ENCODE data around the gene CHD5. TPM values are rescaled to one million over a fixed set of nuclear protein-coding genes. Genes with fewer than 3 reads are reported as not detected.

Gene CHD5
- polyA plus RNA-seq, 4 donors, result 0.28 to 1.8 (median 0.67) TPM; not detected in 1

DNA sequence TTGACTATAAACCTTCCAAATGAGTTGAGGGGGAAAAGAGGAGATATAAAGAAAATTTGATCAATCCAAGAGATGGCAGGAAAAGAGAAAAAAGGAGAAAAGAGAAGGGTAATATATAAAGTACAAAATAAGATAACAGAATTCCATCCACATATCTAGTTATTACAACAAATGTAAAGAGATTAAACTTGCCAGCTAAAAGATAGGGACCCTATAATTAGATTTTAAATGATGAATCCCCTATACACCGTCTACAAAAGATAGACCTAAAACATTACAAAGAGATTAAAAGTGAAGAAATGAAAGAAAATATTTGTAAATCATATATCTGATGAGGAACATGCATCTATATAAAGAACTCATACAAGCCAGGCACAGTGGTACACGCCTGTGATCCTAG lies 63.1 kb downstream of the CHD5 start:
- 86 to 90% (median 86%) methylated on average over 2 of the region's 2 CpGs for WGBS, 3 donors
- no peak overlapping the region for H3K27ac ChIP-seq (ENCODE audit: low read depth in 1 of 3, low read length in 2 of 3)
- H3K9me3 ChIP-seq (ENCODE audit: control insufficient read depth in 2 of 2, insufficient read depth in 1 of 2, low read depth in 1 of 2, low read length in 1 of 2), result no peaks in the 10 kb centered on the region
- H3K4me1 ChIP-seq (ENCODE audit: control insufficient read depth in 3 of 3, insufficient read depth in 2 of 3, low read depth in 1 of 3, low read length in 2 of 3), result no peaks in the 10 kb centered on the region
- no peak for DNase-seq
- no peak overlapping the region for H3K4me3 ChIP-seq (ENCODE audit: low read depth in 1 of 3, low read length in 3 of 3)
- H3K36me3 ChIP-seq (ENCODE audit: control insufficient read depth in 3 of 3, insufficient read depth in 2 of 3, low read depth in 1 of 3, low read length in 3 of 3), result no peaks in the 10 kb centered on the region
- H3K27me3 ChIP-seq (ENCODE audit: control insufficient read depth in 3 of 3, insufficient read depth in 3 of 3, low read length in 3 of 3), result peaks cover 0 to 4% (median 0%) of the 10 kb centered on the region in 3 donors
- FAIRE-seq, result no peak

DNA sequence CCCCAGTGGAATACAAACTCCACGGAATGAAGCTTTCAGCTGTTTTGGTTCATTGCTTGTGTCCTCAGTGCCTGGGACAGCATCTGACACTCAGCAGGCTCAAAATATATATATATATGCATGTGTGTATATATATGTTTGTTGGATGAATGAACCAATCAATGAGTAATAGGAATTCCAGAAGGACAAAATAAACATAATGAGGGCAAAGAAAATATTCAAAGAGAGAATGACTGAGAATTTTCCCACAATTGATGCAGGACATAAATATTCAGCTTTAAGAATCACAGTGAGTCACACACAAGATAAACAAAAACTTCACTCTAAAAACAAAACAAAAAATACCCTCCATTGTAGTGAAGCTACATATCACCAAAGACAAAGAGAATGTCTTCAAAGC lies 64.0 kb downstream of the CHD5 start:
- no peak overlapping the region for H3K4me3 ChIP-seq (ENCODE audit: low read depth in 1 of 3, low read length in 3 of 3)
- WGBS, 3 donors, result 54 to 76% (median 69%) methylated on average over 1 of the region's 1 CpG
- FAIRE-seq (no peak), DNase-seq (no peak)
- peaks cover 0 to 4% (median 0%) of the 10 kb centered on the region in 3 donors for H3K27me3 ChIP-seq (ENCODE audit: control insufficient read depth in 3 of 3, insufficient read depth in 3 of 3, low read length in 3 of 3)
- no peaks in the 10 kb centered on the region for H3K4me1 ChIP-seq (ENCODE audit: control insufficient read depth in 3 of 3, insufficient read depth in 2 of 3, low read depth in 1 of 3, low read length in 2 of 3)
- no peaks in the 10 kb centered on the region for H3K9me3 ChIP-seq (ENCODE audit: control insufficient read depth in 2 of 2, insufficient read depth in 1 of 2, low read depth in 1 of 2, low read length in 1 of 2)
- H3K27ac ChIP-seq (ENCODE audit: low read depth in 1 of 3, low read length in 2 of 3), result no peak overlapping the region
- no peaks in the 10 kb centered on the region for H3K36me3 ChIP-seq (ENCODE audit: control insufficient read depth in 3 of 3, insufficient read depth in 2 of 3, low read depth in 1 of 3, low read length in 3 of 3)

DNA sequence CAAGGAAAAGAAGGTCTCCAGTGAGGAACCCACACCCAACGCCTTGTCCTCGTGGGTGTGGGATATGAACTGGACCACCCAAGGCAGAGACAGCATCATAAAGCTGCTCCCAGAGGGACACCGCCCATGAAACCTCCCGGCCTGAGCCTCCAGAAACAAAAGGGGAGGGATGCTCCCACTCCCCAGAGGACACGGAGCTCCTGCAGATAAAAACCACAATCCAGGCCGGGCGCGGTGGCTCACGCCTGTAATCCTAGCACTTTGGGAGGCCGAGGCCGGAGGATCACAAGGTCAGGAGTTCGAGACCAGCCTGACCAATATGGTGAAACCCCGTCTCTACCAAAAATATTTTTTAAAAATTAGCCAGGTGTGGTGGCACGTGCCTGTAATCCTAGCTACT lies 66.4 kb downstream of the CHD5 start:
- DNase-seq, result no peak
- Histone ChIP-seq H3K36me3 (ENCODE audit: control insufficient read depth in 3 of 3, insufficient read depth in 2 of 3, low read depth in 1 of 3, low read length in 3 of 3) (no peaks in the 10 kb centered on the region), H3K9me3 (ENCODE audit: control insufficient read depth in 2 of 2, insufficient read depth in 1 of 2, low read depth in 1 of 2, low read length in 1 of 2) (no peaks in the 10 kb centered on the region), H3K27me3 (ENCODE audit: control insufficient read depth in 3 of 3, insufficient read depth in 3 of 3, low read length in 3 of 3) (peaks cover 0 to 4% (median 0%) of the 10 kb centered on the region in 3 donors), H3K4me3 (ENCODE audit: low read depth in 1 of 3, low read length in 3 of 3) (no peak overlapping the region), H3K27ac (ENCODE audit: low read depth in 1 of 3, low read length in 2 of 3) (no peak overlapping the region), H3K4me1 (ENCODE audit: control insufficient read depth in 3 of 3, insufficient read depth in 2 of 3, low read depth in 1 of 3, low read length in 2 of 3) (no peaks in the 10 kb centered on the region)
- 81 to 87% (median 84%) methylated on average over 14 of the region's 14 CpGs for WGBS, 3 donors
- no peak for FAIRE-seq

DNA sequence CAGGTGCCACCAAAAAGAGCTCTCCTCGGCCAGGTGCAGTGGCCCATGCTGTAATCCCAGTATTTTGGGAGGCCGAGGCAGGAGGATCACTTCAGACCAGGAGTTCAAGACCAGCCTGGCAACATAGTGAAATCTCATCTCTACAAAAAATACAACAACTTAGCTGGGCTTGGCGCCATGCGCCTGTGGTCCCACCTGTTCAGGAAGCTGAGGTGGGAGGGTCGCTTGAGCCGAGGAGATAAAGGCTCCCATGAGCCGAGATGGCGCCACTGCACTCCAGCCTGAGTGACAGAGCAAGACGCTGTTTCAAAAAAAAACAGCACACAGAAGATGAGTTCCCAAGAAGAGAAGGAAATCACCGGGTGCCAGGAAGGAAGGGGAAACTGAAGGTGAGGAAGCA lies 67.0 kb downstream of the CHD5 start:
- no peak for FAIRE-seq
- DNase-seq, result no peak
- peaks cover 0 to 4% (median 0%) of the 10 kb centered on the region in 3 donors for H3K27me3 ChIP-seq (ENCODE audit: control insufficient read depth in 3 of 3, insufficient read depth in 3 of 3, low read length in 3 of 3)
- H3K36me3 ChIP-seq (ENCODE audit: control insufficient read depth in 3 of 3, insufficient read depth in 2 of 3, low read depth in 1 of 3, low read length in 3 of 3), result no peaks in the 10 kb centered on the region
- H3K9me3 ChIP-seq (ENCODE audit: control insufficient read depth in 2 of 2, insufficient read depth in 1 of 2, low read depth in 1 of 2, low read length in 1 of 2), result no peaks in the 10 kb centered on the region
- no peak overlapping the region for H3K27ac ChIP-seq (ENCODE audit: low read depth in 1 of 3, low read length in 2 of 3)
- H3K4me1 ChIP-seq (ENCODE audit: control insufficient read depth in 3 of 3, insufficient read depth in 2 of 3, low read depth in 1 of 3, low read length in 2 of 3), result no peaks in the 10 kb centered on the region
- 50 to 60% (median 55%) methylated on average over 10 of the region's 10 CpGs for WGBS, 3 donors
- H3K4me3 ChIP-seq (ENCODE audit: low read depth in 1 of 3, low read length in 3 of 3), result no peak overlapping the region

DNA sequence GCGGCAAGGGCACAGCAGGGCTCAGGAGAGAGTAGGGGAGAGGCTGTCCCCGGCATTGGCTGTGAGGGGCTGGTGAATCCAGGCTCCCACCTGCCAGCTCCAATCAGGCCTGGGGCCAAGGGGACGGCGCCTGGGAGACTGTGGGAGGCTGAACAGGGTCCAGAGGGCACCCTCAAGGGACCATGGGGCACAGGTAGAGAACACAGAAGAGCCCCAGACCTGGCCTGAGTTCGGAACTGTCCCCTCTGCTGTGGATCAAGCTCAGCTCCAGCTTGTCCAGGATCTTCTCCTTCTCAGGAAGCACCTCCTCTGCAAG lies 67.5 kb downstream of the CHD5 start:
- no peaks in the 10 kb centered on the region for H3K36me3 ChIP-seq (ENCODE audit: control insufficient read depth in 3 of 3, insufficient read depth in 2 of 3, low read depth in 1 of 3, low read length in 3 of 3)
- no peak for DNase-seq
- no peak for FAIRE-seq
- H3K9me3 ChIP-seq (ENCODE audit: control insufficient read depth in 2 of 2, insufficient read depth in 1 of 2, low read depth in 1 of 2, low read length in 1 of 2), result no peaks in the 10 kb centered on the region
- no peaks in the 10 kb centered on the region for H3K4me1 ChIP-seq (ENCODE audit: control insufficient read depth in 3 of 3, insufficient read depth in 2 of 3, low read depth in 1 of 3, low read length in 2 of 3)
- peaks cover 0 to 4% (median 0%) of the 10 kb centered on the region in 3 donors for H3K27me3 ChIP-seq (ENCODE audit: control insufficient read depth in 3 of 3, insufficient read depth in 3 of 3, low read length in 3 of 3)
- 49 to 69% (median 51%) methylated on average over 5 of the region's 5 CpGs for WGBS, 3 donors
- no peak overlapping the region for H3K27ac ChIP-seq (ENCODE audit: low read depth in 1 of 3, low read length in 2 of 3)
- no peak overlapping the region for H3K4me3 ChIP-seq (ENCODE audit: low read depth in 1 of 3, low read length in 3 of 3)

DNA sequence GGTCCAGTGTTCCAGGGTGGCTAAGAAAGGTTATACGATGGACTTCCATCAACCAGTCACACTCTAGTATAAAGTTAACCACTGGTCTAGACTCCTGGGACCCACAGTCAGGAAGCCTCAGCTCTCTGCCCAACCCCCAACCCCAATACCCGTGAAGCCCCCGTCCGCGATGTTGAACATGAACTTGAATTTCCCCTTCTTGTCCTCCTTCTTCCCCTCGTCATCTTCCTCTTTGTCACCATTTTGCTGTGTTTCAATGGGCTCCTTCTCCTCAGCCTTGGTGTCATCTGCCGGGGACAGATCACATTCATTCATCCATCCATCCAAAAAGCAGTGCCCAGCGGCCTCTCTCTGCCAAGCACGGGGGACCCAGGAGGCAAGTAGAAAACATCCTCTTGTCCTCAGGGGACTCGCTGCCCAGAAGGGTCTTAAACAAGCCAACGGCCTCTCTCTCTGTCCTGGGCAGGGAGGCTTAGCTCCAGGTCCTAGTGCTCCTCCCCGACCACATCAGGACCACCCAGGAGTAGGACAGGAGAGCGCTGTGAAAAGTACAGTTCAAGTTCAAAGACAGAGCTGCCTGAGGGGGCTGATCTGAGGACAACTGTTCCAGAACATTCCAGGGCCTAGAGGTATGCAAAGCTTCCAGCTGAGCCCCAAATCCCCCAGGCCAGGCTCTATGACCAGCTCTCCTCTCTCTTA lies 68.0 kb downstream of the CHD5 start:
- no peak for FAIRE-seq
- Histone ChIP-seq H3K9me3 (ENCODE audit: control insufficient read depth in 2 of 2, insufficient read depth in 1 of 2, low read depth in 1 of 2, low read length in 1 of 2) (no peaks in the 10 kb centered on the region), H3K27me3 (ENCODE audit: control insufficient read depth in 3 of 3, insufficient read depth in 3 of 3, low read length in 3 of 3) (peaks cover 0 to 4% (median 0%) of the 10 kb centered on the region in 3 donors), H3K4me3 (ENCODE audit: low read depth in 1 of 3, low read length in 3 of 3) (no peak overlapping the region), H3K4me1 (ENCODE audit: control insufficient read depth in 3 of 3, insufficient read depth in 2 of 3, low read depth in 1 of 3, low read length in 2 of 3) (no peaks in the 10 kb centered on the region), H3K27ac (ENCODE audit: low read depth in 1 of 3, low read length in 2 of 3) (no peak overlapping the region), H3K36me3 (ENCODE audit: control insufficient read depth in 3 of 3, insufficient read depth in 2 of 3, low read depth in 1 of 3, low read length in 3 of 3) (no peaks in the 10 kb centered on the region)
- WGBS, 3 donors, result 80 to 83% (median 81%) methylated on average over 13 of the region's 13 CpGs
- DNase-seq, result no peak

DNA sequence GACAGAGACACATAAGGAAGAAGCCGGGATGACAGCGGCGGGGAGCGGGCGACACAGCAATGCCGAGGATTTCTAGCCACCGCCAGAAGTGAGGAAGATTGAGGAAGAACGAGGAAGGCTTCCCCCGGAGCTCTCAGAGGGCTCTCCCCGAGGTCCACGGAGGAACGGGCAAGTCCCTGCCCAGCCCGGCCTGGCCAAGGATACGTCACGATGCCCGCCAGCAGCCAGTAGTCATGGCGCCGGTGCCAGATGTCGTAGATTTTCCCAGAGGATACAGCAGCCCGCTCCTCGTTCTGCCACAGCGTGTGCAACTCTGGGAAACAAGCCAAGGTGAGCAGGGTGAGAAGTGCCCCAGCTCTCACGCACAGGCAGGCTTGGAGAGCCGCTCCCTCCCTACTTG lies 68.5 kb downstream of the CHD5 start:
- Histone ChIP-seq H3K36me3 (ENCODE audit: control insufficient read depth in 3 of 3, insufficient read depth in 2 of 3, low read depth in 1 of 3, low read length in 3 of 3) (no peaks in the 10 kb centered on the region), H3K4me3 (ENCODE audit: low read depth in 1 of 3, low read length in 3 of 3) (no peak overlapping the region), H3K27ac (ENCODE audit: low read depth in 1 of 3, low read length in 2 of 3) (no peak overlapping the region), H3K27me3 (ENCODE audit: control insufficient read depth in 3 of 3, insufficient read depth in 3 of 3, low read length in 3 of 3) (peaks cover 0 to 4% (median 0%) of the 10 kb centered on the region in 3 donors), H3K4me1 (ENCODE audit: control insufficient read depth in 3 of 3, insufficient read depth in 2 of 3, low read depth in 1 of 3, low read length in 2 of 3) (no peaks in the 10 kb centered on the region), H3K9me3 (ENCODE audit: control insufficient read depth in 2 of 2, insufficient read depth in 1 of 2, low read depth in 1 of 2, low read length in 1 of 2) (no peaks in the 10 kb centered on the region)
- WGBS, 3 donors, result 70 to 87% (median 78%) methylated on average over 23 to 24 of the region's 24 CpGs
- FAIRE-seq (no peak), DNase-seq (no peak)

DNA sequence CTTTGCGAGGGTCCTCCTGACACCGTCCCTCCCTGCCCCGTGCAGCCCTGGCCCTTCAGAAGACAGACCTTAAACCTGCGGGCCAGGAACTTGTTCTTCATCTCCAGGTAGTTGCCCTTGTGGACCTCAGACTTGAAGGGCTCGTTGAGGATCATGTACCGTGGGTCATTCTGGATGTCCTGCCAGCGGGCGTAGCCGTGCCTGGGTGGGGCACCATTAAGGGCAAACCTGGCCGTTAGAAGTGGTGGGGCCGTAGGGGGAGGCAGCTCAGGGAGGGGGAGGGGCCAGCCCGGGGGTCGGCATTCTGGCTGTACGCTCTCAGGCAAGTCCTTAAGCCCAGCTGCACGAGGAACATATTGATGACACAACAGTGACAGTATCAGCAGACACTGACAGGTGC lies 69.8 kb downstream of the CHD5 start:
- no peaks in the 10 kb centered on the region for H3K4me1 ChIP-seq (ENCODE audit: control insufficient read depth in 3 of 3, insufficient read depth in 2 of 3, low read depth in 1 of 3, low read length in 2 of 3)
- 43 to 69% (median 54%) methylated on average over 15 of the region's 15 CpGs for WGBS, 3 donors
- no peak for FAIRE-seq

DNA sequence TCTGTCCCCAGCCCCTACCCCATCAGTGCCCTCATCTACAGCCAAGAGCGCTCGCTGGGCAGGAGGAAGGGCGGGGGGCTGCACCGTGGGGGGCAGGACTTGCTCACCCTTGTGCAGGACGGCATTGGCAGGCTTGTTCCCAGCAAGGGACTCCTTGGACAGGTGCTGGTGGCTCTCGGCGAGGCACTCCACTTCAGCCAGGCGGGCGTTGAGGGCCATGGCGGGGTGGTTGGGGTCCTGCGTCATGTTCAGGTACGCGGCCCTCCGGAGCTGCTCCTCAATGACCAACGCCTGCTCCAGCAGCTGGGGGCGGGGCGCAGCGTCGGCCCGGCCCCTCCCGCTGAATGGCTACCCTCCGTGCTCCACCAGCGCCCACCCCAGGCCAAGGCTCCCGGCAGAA lies 70.4 kb downstream of the CHD5 start:
- Histone ChIP-seq H3K9me3 (ENCODE audit: control insufficient read depth in 2 of 2, insufficient read depth in 1 of 2, low read depth in 1 of 2, low read length in 1 of 2) (no peaks in the 10 kb centered on the region), H3K27ac (ENCODE audit: low read depth in 1 of 3, low read length in 2 of 3) (no peak overlapping the region), H3K4me3 (ENCODE audit: low read depth in 1 of 3, low read length in 3 of 3) (no peak overlapping the region), H3K4me1 (ENCODE audit: control insufficient read depth in 3 of 3, insufficient read depth in 2 of 3, low read depth in 1 of 3, low read length in 2 of 3) (no peaks in the 10 kb centered on the region), H3K27me3 (ENCODE audit: control insufficient read depth in 3 of 3, insufficient read depth in 3 of 3, low read length in 3 of 3) (peaks cover 0 to 4% (median 0%) of the 10 kb centered on the region in 3 donors), H3K36me3 (ENCODE audit: control insufficient read depth in 3 of 3, insufficient read depth in 2 of 3, low read depth in 1 of 3, low read length in 3 of 3) (no peaks in the 10 kb centered on the region)
- no peak for FAIRE-seq
- WGBS, 3 donors, result 78 to 80% (median 78%) methylated on average over 15 to 24 of the region's 24 CpGs
- no peak for DNase-seq

More for the DNA sequence above, 69.8 kb downstream of the CHD5 start:
- Histone ChIP-seq H3K9me3 (ENCODE audit: control insufficient read depth in 2 of 2, insufficient read depth in 1 of 2, low read depth in 1 of 2, low read length in 1 of 2) (no peaks in the 10 kb centered on the region), H3K36me3 (ENCODE audit: control insufficient read depth in 3 of 3, insufficient read depth in 2 of 3, low read depth in 1 of 3, low read length in 3 of 3) (no peaks in the 10 kb centered on the region), H3K4me3 (ENCODE audit: low read depth in 1 of 3, low read length in 3 of 3) (no peak overlapping the region), H3K27me3 (ENCODE audit: control insufficient read depth in 3 of 3, insufficient read depth in 3 of 3, low read length in 3 of 3) (peaks cover 0 to 4% (median 0%) of the 10 kb centered on the region in 3 donors), H3K27ac (ENCODE audit: low read depth in 1 of 3, low read length in 2 of 3) (no peak overlapping the region)
- no peak for DNase-seq
